Neural progenitor cell (in vitro differentiated cells): ENCODE measurements around the gene TMEM40. TPM values are rescaled to one million over a fixed set of nuclear protein-coding genes. Genes with fewer than 3 reads are reported as not detected.

Source experiments
- DNase-seq: peaks from one replicate; pipeline ENCODE4 v3.0.0-alpha.2; 2016; ENCODE audit warnings: low spot score
- H2AFZ ChIP-seq: fragments of 200-600 bp; sonication (generic); replicated peaks from 2 replicates; pipeline ENCODE4 v1.6.1; 2016; ENCODE audit warnings: antibody characterized with exemption
- H3F3A ChIP-seq: fragments of 200-600 bp; sonication (generic); 2 replicates; pipeline ENCODE4 v1.6.1; 2016; ENCODE audit warnings: antibody characterized with exemption, low read depth
- H3K27ac ChIP-seq: fragments of 200-600 bp; sonication (generic); 2 replicates; pipeline ENCODE4 v1.5.1; 2016; ENCODE audit warnings: mild to moderate bottlenecking
- H3K27me3 ChIP-seq: fragments of 200-600 bp; sonication (generic); 2 replicates; pipeline ENCODE4 v1.6.1; 2016; ENCODE audit warnings: mild to moderate bottlenecking, moderate library complexity
- H3K36me3 ChIP-seq: fragments of 200-600 bp; sonication (generic); 2 replicates; pipeline ENCODE4 v1.5.1; 2016
- H3K4me1 ChIP-seq: fragments of 200-600 bp; sonication (generic); 2 replicates; pipeline ENCODE4 v1.6.1; 2016; ENCODE audit warnings: mixed run types
- H3K4me2 ChIP-seq: fragments of 200-600 bp; sonication (generic); 2 replicates; pipeline ENCODE4 v1.6.1; 2016
- H3K4me3 ChIP-seq: fragments of 200-600 bp; sonication (generic); 2 replicates; pipeline ENCODE4 v1.5.1; 2016
- H3K79me2 ChIP-seq: fragments of 200-600 bp; sonication (generic); 2 replicates; pipeline ENCODE4 v1.6.1; 2016; ENCODE audit warnings: low read depth
- H3K9ac ChIP-seq: fragments of 200-600 bp; sonication (generic); 2 replicates; pipeline ENCODE4 v1.6.1; 2016
- H3K9me3 ChIP-seq: fragments of 200-600 bp; sonication (generic); 2 replicates; pipeline ENCODE4 v1.5.1; 2016; ENCODE audit warnings: low read depth
- H4K20me1 ChIP-seq: fragments of 200-600 bp; sonication (generic); 2 replicates; pipeline ENCODE4 v1.6.1; 2016; ENCODE audit warnings: low read depth
- H3K27ac Mint-ChIP-seq: 3 replicates; pipeline ENCODE4 v1.8.0; 2021; ENCODE audit warnings: mixed read lengths
- H3K27me3 Mint-ChIP-seq: 2 replicates; pipeline ENCODE4 v1.8.0; 2022; ENCODE audit warnings: low read depth, mild to moderate bottlenecking, inconsistent platforms, moderate library complexity, mixed read lengths; ENCODE audit not compliant: insufficient read depth
- H3K36me3 Mint-ChIP-seq: 3 replicates; pipeline ENCODE4 v1.8.0; 2021; ENCODE audit warnings: mixed read lengths
- H3K4me1 Mint-ChIP-seq: 3 replicates; pipeline ENCODE4 v1.8.0; 2021; ENCODE audit warnings: mixed read lengths
- H3K4me3 Mint-ChIP-seq: 3 replicates; pipeline ENCODE4 v1.8.0; 2021; ENCODE audit warnings: mild to moderate bottlenecking, moderate library complexity, mixed read lengths
- H3K9me3 Mint-ChIP-seq: 3 replicates; pipeline ENCODE4 v1.8.0; 2020; ENCODE audit warnings: mixed read lengths
- EZH2 ChIP-seq: fragments of 200-600 bp; sonication (generic); IDR thresholded peaks from 2 replicates; pipeline ENCODE4 v1.6.1; 2017; ENCODE audit warnings: antibody characterized with exemption, mild to moderate bottlenecking, moderate library complexity
- EZH2phosphoT487 ChIP-seq: fragments of 200-600 bp; sonication (generic); IDR thresholded peaks from 2 replicates; pipeline ENCODE4 v1.6.1; 2017; ENCODE audit warnings: antibody characterized with exemption
- total RNA-seq: library from RNA; depleted of rRNA; stranded (reverse); fragments of >200 nt; gene quantifications from 2 replicates; pipeline ENCODE4 v1.2.3, GENCODE V29; 2015; ENCODE audit warnings: low replicate concordance
- TF ChIP-seq, protein P1 (sequence below): fragments of 200-600 bp; sonication (generic); IDR thresholded peaks from 2 replicates; pipeline ENCODE4 v1.5.1; 2017; ENCODE audit warnings: antibody characterized with exemption, mild to moderate bottlenecking

The TMEM40 gene
- total RNA-seq, 1 donor from 2014 or later, result not detected

DNA sequence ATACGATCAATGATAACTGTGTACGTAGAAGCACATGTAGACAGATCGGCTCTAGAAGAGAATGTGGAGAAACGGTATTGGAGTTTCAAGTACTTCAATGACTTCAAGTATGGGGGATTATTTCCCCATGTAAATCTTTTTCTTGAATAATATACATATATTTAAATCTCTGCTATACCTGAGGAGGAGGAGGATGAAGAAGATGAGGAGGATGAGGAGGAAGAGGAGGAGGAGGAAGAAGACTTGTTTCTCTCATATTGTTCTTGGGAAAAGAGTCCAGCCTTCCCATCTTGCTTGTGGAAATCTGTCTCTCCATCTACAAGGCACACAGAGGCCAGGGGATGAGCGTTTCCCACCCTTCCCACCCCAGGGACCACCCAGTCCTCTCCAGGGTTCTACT, 10.6 kb downstream of the TMEM40 start:
- Mint-ChIP-seq H3K4me1 (peaks cover 2% of the 10 kb centered on the region), H3K9me3 (no peaks in the 10 kb centered on the region), H3K27me3 (no peaks in the 10 kb centered on the region), H3K4me3 (no peak overlapping the region), H3K36me3 (no peaks in the 10 kb centered on the region), H3K27ac (no peak overlapping the region)
- TF ChIP-seq, protein P1, sequence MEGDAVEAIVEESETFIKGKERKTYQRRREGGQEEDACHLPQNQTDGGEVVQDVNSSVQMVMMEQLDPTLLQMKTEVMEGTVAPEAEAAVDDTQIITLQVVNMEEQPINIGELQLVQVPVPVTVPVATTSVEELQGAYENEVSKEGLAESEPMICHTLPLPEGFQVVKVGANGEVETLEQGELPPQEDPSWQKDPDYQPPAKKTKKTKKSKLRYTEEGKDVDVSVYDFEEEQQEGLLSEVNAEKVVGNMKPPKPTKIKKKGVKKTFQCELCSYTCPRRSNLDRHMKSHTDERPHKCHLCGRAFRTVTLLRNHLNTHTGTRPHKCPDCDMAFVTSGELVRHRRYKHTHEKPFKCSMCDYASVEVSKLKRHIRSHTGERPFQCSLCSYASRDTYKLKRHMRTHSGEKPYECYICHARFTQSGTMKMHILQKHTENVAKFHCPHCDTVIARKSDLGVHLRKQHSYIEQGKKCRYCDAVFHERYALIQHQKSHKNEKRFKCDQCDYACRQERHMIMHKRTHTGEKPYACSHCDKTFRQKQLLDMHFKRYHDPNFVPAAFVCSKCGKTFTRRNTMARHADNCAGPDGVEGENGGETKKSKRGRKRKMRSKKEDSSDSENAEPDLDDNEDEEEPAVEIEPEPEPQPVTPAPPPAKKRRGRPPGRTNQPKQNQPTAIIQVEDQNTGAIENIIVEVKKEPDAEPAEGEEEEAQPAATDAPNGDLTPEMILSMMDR, result no peak
- TF ChIP-seq EZH2phosphoT487 (no peak), EZH2 (no peak)
- H3K36me3 ChIP-seq, result no peaks in the 10 kb centered on the region
- H3K4me1 ChIP-seq, result peaks cover 9% of the 10 kb centered on the region
- H2AFZ ChIP-seq, result no peak overlapping the region
- H3F3A ChIP-seq, result peaks cover 6% of the 10 kb centered on the region
- no peaks in the 10 kb centered on the region for H3K27me3 ChIP-seq
- DNase-seq, result no peak
- no peaks in the 10 kb centered on the region for H3K9me3 ChIP-seq
- no peak overlapping the region for H3K9ac ChIP-seq
- H3K4me3 ChIP-seq, result no peak overlapping the region
- H3K27ac ChIP-seq, result no peak overlapping the region
- no peaks in the 10 kb centered on the region for H4K20me1 ChIP-seq
- H3K4me2 ChIP-seq, result no peak overlapping the region
- H3K79me2 ChIP-seq, result no peaks in the 10 kb centered on the region

DNA sequence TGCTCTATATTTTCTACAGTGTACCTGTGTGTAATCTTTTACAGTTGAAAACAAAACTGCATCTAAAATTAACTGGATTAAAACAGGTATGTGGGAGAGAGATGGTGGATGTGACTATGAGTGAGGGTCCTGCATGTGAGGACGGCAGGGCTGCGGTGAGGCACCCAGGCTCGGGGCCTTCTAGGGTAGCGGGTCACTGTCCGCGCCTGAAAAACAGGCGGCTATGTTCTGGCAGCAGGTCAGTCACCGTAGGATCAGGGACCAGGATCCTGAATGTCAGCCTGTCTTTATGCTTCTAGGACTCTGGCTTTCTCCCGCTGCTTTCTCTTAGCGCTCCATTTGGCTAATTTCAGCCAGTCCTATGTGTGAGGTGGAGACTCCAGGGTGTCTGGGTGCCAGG, 12.6 kb downstream of the TMEM40 start:
- Histone ChIP-seq H2AFZ (peak overlapping the region; percentile 98), H3K9me3 (no peaks in the 10 kb centered on the region), H3K4me3 (no peak overlapping the region), H4K20me1 (no peaks in the 10 kb centered on the region), H3K9ac (no peak overlapping the region), H3K4me1 (peaks cover 9% of the 10 kb centered on the region), H3K27me3 (no peaks in the 10 kb centered on the region), H3F3A (peaks cover 6% of the 10 kb centered on the region), H3K4me2 (peak overlapping the region; percentile 47), H3K36me3 (no peaks in the 10 kb centered on the region), H3K27ac (no peak overlapping the region), H3K79me2 (no peaks in the 10 kb centered on the region)
- Mint-ChIP-seq H3K4me1 (peaks cover 2% of the 10 kb centered on the region), H3K4me3 (no peak overlapping the region), H3K36me3 (no peaks in the 10 kb centered on the region), H3K9me3 (no peaks in the 10 kb centered on the region), H3K27ac (no peak overlapping the region), H3K27me3 (no peaks in the 10 kb centered on the region)
- no peak for DNase-seq
- TF ChIP-seq EZH2phosphoT487, result no peak
- TF ChIP-seq, protein P1, result no peak
- no peak for TF ChIP-seq EZH2

DNA sequence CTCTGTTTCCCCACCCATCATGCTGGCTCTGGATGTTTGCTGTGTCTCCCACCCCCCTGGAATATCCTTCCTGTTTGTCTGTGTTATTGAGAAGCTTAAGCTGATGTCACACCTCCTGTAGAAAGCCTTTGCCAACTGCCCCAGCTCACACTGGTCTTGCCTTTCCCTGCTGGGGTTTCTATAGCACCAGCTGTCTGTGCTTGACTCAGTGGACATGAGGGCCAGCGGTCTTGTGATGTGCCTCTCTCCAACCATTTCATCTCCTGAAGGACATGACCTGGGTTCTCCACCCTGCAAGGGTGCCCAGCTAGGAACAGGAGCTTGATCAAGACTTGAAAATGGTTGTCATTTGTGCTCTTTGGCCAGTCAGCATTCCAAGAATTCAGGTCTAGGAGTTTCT, 14.7 kb downstream of the TMEM40 start:
- TF ChIP-seq EZH2 (no peak), EZH2phosphoT487 (no peak)
- TF ChIP-seq, protein P1, result no peak
- Histone ChIP-seq H3K27ac (no peak overlapping the region), H3K9ac (no peak overlapping the region), H3F3A (peaks cover 6% of the 10 kb centered on the region), H3K4me2 (no peak overlapping the region), H3K4me1 (peaks cover 9% of the 10 kb centered on the region), H4K20me1 (no peaks in the 10 kb centered on the region), H3K9me3 (no peaks in the 10 kb centered on the region), H3K36me3 (no peaks in the 10 kb centered on the region), H2AFZ (no peak overlapping the region), H3K4me3 (no peak overlapping the region), H3K27me3 (no peaks in the 10 kb centered on the region), H3K79me2 (no peaks in the 10 kb centered on the region)
- Mint-ChIP-seq H3K4me1 (peaks cover 2% of the 10 kb centered on the region), H3K27me3 (no peaks in the 10 kb centered on the region), H3K9me3 (no peaks in the 10 kb centered on the region), H3K27ac (no peak overlapping the region), H3K4me3 (no peak overlapping the region), H3K36me3 (no peaks in the 10 kb centered on the region)
- no peak for DNase-seq
